ENCODE results near the gene FJX1. TPM values are rescaled to one million over a fixed set of nuclear protein-coding genes. Genes with fewer than 3 reads are reported as not detected.
"Not testable (repeated sequence)": the region's sequence is repeated elsewhere in the genome, so short reads cannot be mapped to it uniquely, and the experiment has no call there.

FJX1 gene
- total and polyA plus RNA-seq, 2 experiments from 2014 or later = 1.7 to 4.1 TPM

DNA sequence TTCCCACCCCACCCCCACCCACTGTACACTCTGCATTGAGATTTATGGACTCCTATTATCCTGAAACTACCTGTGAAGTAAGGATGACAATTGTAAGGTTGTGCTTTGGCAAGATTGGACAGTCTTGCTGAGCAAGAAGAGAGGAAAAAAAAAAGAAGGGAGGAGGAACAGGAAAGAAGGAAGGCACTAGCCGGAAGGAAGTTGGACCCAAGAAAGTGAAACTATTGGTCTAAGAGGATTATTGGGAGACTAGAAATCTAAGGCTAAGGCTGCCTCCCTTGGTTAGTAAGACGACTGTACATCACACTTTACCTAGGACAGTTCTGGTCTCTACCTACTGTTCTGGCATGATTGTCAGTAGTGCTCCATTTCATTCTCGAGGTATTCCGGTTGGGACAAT is 32.2 kb downstream of the FJX1 start:
- no peak for DNase-seq (ENCODE audit: low read depth in 1 of 2, low spot score in 1 of 2)
- Histone ChIP-seq H3K4me1 (ENCODE audit: low read depth) (no peaks in the 10 kb centered on the region), H3K27ac (no peak overlapping the region), H3K36me3 (no peaks in the 10 kb centered on the region), H3K4me3 (no peak overlapping the region), H3K9me3 (ENCODE audit: low read depth) (no peaks in the 10 kb centered on the region), H3K27me3 (peaks cover 20% of the 10 kb centered on the region)
- TF ChIP-seq CTCF (IDR thresholded peaks at IDR 0.05; ENCODE audit: low read depth, low read length) = no peak

DNA sequence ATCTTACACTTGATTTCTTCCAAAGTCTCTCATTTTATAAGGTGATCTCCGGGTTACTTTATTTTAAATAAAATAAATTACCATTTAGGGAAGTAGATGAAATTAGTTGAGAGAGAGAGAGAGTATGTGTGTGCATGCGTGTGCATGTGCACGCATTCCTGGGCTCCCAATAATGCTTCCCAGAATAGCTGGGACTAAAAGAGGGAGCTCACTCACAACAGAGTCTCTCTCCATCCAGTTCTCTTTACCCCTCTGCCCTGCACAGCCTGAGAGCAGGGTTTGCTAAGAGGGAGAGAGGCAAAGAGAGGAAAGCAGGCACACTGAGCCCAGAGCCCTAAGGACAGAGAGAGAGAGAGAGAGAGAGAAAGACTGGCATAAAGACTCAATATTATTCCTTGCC is 33.0 kb downstream of the FJX1 start:
- no peaks in the 10 kb centered on the region for H3K9me3 ChIP-seq (ENCODE audit: low read depth)
- no peaks in the 10 kb centered on the region for H3K4me1 ChIP-seq (ENCODE audit: low read depth)
- peaks cover 27% of the 10 kb centered on the region for H3K27me3 ChIP-seq
- no peaks in the 10 kb centered on the region for H3K36me3 ChIP-seq
- H3K27ac ChIP-seq = no peak overlapping the region
- no peak for DNase-seq (ENCODE audit: low read depth in 1 of 2, low spot score in 1 of 2)
- TF ChIP-seq CTCF (IDR thresholded peaks at IDR 0.05; ENCODE audit: low read depth, low read length) = no peak
- H3K4me3 ChIP-seq = no peak overlapping the region

- H3K27ac ChIP-seq = not testable (repeated sequence)
Measured at GRCh38 chr11:35652786-35653185, 34.5 kb downstream of the FJX1 start.

DNA sequence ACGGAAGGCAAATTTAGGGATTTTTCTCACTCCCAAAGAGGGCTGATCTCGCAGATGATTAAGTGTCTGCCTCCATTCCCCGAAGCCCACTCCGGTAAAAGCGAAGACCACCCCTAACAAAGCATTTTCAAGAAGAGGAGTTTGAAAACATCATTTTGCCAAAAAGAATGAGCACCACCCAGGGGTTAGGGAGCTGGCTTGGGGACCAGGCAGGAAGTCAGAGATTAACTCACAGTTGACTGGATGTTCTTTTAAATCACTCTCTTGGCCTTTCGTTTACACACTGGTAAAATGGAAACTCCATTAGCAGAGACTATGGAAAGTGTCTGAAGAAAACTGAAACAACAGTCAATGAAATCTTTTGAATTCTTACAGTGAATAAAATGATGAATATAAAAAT is 36.5 kb downstream of the FJX1 start:
- peaks cover 57% of the 10 kb centered on the region for H3K27me3 ChIP-seq
- no peak for DNase-seq (ENCODE audit: low read depth in 1 of 2, low spot score in 1 of 2)

More at GRCh38 chr11:35652786-35653185, 34.5 kb downstream of the FJX1 start:
- peaks cover 38% of the 10 kb centered on the region for H3K27me3 ChIP-seq
- H3K36me3 ChIP-seq; H3K9me3 ChIP-seq (ENCODE audit: low read depth); DNase-seq (ENCODE audit: low read depth in 1 of 2, low spot score in 1 of 2); H3K4me3 ChIP-seq; H3K4me1 ChIP-seq (ENCODE audit: low read depth): not testable (repeated sequence)

GRCh38 chr11:35655254-35655653 is 37.0 kb downstream of the FJX1 start:
- Histone ChIP-seq H3K27me3 (peaks cover 63% of the 10 kb centered on the region), H3K9me3 (ENCODE audit: low read depth) (no peaks in the 10 kb centered on the region), H3K36me3 (no peaks in the 10 kb centered on the region), H3K4me1 (ENCODE audit: low read depth) (no peaks in the 10 kb centered on the region), H3K27ac (no peak overlapping the region), H3K4me3 (no peak overlapping the region)
- no peak for TF ChIP-seq CTCF (IDR thresholded peaks at IDR 0.05; ENCODE audit: low read depth, low read length)
- DNase-seq (ENCODE audit: low read depth in 1 of 2, low spot score in 1 of 2) = no peak

More for the DNA sequence above, 36.5 kb downstream of the FJX1 start:
- TF ChIP-seq CTCF (IDR thresholded peaks at IDR 0.05; ENCODE audit: low read depth, low read length) = no peak
- Histone ChIP-seq H3K9me3 (ENCODE audit: low read depth) (no peaks in the 10 kb centered on the region), H3K4me3 (no peak overlapping the region), H3K4me1 (ENCODE audit: low read depth) (no peaks in the 10 kb centered on the region), H3K27ac (no peak overlapping the region), H3K36me3 (no peaks in the 10 kb centered on the region)

- TF ChIP-seq CTCF (IDR thresholded peaks at IDR 0.05; ENCODE audit: low read depth, low read length) = no peak
- H3K27me3 ChIP-seq = peaks cover 68% of the 10 kb centered on the region
Measured at GRCh38 chr11:35655856-35656255, 37.6 kb downstream of the FJX1 start.

More at GRCh38 chr11:35655856-35656255, 37.6 kb downstream of the FJX1 start:
- no peaks in the 10 kb centered on the region for H3K36me3 ChIP-seq
- DNase-seq (ENCODE audit: low read depth in 1 of 2, low spot score in 1 of 2) = no peak
- no peaks in the 10 kb centered on the region for H3K9me3 ChIP-seq (ENCODE audit: low read depth)
- no peak overlapping the region for H3K27ac ChIP-seq
- no peaks in the 10 kb centered on the region for H3K4me1 ChIP-seq (ENCODE audit: low read depth)
- no peak overlapping the region for H3K4me3 ChIP-seq

All from cardiac muscle cell (in vitro differentiated cells and primary cell).